Tibial artery (tissue), 4 donors: Measurements from ENCODE around the gene EFHC2.

Experiments used
- DNase-seq, 2 donors: peaks; one replicate each; pipeline ENCODE4 v3.0.0-alpha.2; 2019
- H3K27ac ChIP-seq, 2 donors: fragments of 200-600 bp; sonication (generic) in 1 of 2; 1 replicate in 1 of 2; 2 replicates in 1 of 2; pipeline ENCODE4 v1.5.1; 2018 to 2019; ENCODE audit warnings: mild to moderate bottlenecking in 1 of 2
- H3K27me3 ChIP-seq, 2 donors: fragments of 200-600 bp; sonication (generic) in 1 of 2; one replicate each; pipeline versions ENCODE4 v1.5.1 to v1.6.0; 2016 to 2019
- H3K36me3 ChIP-seq, 3 donors: fragments of 200-600 bp; sonication (generic) in 2 of 3; one replicate each; pipeline ENCODE4 v1.5.1; 2016 to 2019; ENCODE audit warnings: mild to moderate bottlenecking in 2 of 3
- H3K4me1 ChIP-seq, 4 donors: fragments of 200-600 bp; sonication (generic) in 2 of 4; 1 replicate in 3 of 4; 2 replicates in 1 of 4; pipeline ENCODE4 v1.5.1; 2016 to 2019
- H3K4me3 ChIP-seq, 2 donors: fragments of 200-600 bp; sonication (generic) in 1 of 2; 1 replicate in 1 of 2; 2 replicates in 1 of 2; pipeline ENCODE4 v1.5.1; 2018 to 2019; ENCODE audit warnings: mild to moderate bottlenecking in 2 of 2
- H3K9me3 ChIP-seq, 3 donors: fragments of 200-600 bp; sonication (generic) in 1 of 3; one replicate each; pipeline ENCODE4 v1.5.1; 2016 to 2019
- intact Hi-C: fragments of 100-400 bp; cut with DNase I; formaldehyde crosslinking; loops from one replicate; pipeline ENCODE4 v1.15.0; 2023; ENCODE audit warnings: low total_unique reads
- TF ChIP-seq, protein P1 (sequence below), 2 experiments: fragments of 200-600 bp in 1 of 2; fragments of 450-650 bp in 1 of 2; IDR thresholded peaks; one replicate each; pipeline ENCODE4 v1.5.1; 2017 to 2019; ENCODE audit warnings: antibody characterized with exemption in 2 of 2, mild to moderate bottlenecking in 1 of 2, moderate library complexity in 1 of 2

The EFHC2 gene

DNA sequence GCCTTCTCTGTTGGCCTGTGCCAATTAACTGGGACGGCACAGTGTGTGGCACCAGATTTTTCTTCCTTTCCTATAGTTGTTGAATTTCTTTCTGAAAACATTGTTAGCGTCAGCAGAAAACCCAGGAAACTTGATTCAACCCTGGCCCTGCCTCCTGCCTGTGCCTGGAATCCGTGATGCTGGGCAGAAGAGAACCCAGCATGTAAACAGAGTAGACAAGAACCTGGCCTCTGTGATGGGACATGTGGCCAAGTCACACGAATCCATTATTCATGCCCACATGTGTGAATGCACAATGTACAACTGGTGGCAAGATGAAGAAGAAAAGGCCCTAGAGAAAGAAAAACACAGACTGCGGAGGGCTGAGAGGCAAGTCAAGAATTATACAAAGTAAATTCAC is 111.4 kb downstream of the EFHC2 start:
- Histone ChIP-seq H3K9me3 (no peaks in the 10 kb centered on the region), H3K4me3 (no peak overlapping the region), H3K4me1 (no peaks in the 10 kb centered on the region), H3K27me3 (no peaks in the 10 kb centered on the region), H3K36me3 (no peaks in the 10 kb centered on the region), H3K27ac (no peak overlapping the region)
- TF ChIP-seq, protein P1, sequence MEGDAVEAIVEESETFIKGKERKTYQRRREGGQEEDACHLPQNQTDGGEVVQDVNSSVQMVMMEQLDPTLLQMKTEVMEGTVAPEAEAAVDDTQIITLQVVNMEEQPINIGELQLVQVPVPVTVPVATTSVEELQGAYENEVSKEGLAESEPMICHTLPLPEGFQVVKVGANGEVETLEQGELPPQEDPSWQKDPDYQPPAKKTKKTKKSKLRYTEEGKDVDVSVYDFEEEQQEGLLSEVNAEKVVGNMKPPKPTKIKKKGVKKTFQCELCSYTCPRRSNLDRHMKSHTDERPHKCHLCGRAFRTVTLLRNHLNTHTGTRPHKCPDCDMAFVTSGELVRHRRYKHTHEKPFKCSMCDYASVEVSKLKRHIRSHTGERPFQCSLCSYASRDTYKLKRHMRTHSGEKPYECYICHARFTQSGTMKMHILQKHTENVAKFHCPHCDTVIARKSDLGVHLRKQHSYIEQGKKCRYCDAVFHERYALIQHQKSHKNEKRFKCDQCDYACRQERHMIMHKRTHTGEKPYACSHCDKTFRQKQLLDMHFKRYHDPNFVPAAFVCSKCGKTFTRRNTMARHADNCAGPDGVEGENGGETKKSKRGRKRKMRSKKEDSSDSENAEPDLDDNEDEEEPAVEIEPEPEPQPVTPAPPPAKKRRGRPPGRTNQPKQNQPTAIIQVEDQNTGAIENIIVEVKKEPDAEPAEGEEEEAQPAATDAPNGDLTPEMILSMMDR (IDR thresholded peaks at IDR 0.05): no peak
- intact Hi-C loops: no loop called here
- no peak for DNase-seq

DNA sequence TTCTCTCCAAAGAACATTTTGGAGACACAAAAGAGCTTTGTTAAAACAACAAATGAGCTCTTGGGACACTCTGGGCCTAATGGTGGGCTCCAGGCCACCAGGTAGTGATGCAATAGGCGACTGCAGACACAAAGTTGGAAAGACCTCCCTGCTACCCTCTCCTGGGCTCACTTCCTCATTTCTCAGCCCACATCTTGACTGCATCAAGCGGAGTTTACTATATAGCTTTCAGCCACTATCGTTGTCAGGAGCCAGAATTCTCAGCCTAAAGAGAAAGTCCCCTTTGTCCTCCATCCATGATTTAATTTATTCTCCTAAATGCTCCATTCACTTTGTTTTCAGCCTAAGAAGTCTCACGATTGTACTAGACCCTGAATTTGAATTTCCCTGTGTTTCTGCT is 114.9 kb downstream of the EFHC2 start:
- Histone ChIP-seq H3K4me1 (peaks cover 0 to 6% (median 0%) of the 10 kb centered on the region in 4 donors), H3K36me3 (no peaks in the 10 kb centered on the region), H3K4me3 (no peak overlapping the region), H3K27me3 (no peaks in the 10 kb centered on the region), H3K9me3 (no peaks in the 10 kb centered on the region), H3K27ac (no peak overlapping the region)
- TF ChIP-seq, protein P1 (IDR thresholded peaks at IDR 0.05): no peak
- no peak for DNase-seq
- intact Hi-C loops: no loop called here

DNA sequence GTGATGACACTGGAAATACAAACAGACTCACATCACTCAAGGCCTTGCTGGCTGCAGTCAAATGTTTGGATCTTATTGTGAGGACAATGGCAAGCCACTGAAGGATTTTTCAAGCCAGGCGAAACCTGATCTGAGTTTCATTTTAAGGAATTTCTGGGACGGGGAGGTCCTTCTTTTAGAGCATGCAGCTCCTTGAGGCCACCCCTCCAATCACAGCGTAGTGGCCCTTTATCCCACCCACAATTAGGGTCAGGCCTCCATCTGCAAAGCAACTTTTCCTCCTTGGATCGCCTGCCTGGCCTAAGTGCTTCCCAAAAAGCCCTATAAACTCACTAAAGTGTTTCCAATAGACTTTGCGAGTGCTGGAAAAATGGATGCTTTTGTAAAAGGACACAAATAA is 115.5 kb downstream of the EFHC2 start:
- Histone ChIP-seq H3K9me3 (no peaks in the 10 kb centered on the region), H3K4me1 (peaks cover 0 to 11% (median 0%) of the 10 kb centered on the region in 4 donors), H3K4me3 (no peak overlapping the region), H3K27me3 (no peaks in the 10 kb centered on the region), H3K36me3 (no peaks in the 10 kb centered on the region), H3K27ac (no peak overlapping the region)
- TF ChIP-seq, protein P1 (IDR thresholded peaks at IDR 0.05): no peak
- DNase-seq: no peak
- intact Hi-C loops: no loop called here

DNA sequence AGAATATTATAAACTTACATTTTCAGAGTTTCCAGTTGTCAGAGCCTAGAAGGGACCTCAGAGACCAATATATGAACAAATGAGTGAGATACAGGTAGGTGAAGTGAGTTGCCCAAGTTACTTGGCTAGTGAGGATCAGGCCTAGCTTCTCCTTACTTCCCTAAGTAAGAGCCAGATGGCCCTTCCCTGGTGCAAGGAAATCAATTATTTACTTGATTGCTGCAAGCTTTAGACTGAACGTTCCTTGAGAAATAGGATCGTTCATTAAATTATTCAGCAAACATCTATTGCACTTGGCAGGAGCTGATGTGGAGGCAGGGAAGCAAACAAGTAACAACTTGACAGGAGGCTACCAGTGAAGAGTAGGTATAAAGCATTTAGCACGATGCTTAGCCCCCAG is 117.8 kb downstream of the EFHC2 start:
- DNase-seq: no peak
- Histone ChIP-seq H3K4me1 (peaks cover 0 to 13% (median 0%) of the 10 kb centered on the region in 4 donors), H3K27me3 (no peaks in the 10 kb centered on the region), H3K27ac (no peak overlapping the region), H3K9me3 (no peaks in the 10 kb centered on the region), H3K4me3 (no peak overlapping the region), H3K36me3 (no peaks in the 10 kb centered on the region)
- TF ChIP-seq, protein P1 (IDR thresholded peaks at IDR 0.05): no peak
- intact Hi-C loops: no loop called here

DNA sequence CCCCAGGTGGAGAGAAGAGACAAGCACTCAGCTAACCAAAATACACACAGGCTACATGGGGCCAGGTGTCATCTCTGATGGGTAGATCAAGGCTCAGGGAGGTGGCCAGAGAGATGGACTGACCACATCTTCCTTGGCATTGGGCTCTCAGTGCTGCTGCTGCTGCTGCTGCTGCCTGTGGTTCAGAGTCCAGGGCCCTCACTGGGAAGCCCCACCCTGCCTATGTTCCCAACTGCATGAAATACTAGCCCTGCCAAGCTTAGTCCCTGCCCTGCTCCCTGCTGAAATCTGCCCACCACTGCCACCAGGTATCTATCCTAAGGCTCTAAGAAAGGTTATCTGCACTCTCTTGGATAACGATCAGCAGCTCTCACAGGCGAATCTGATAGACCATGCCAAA is 118.7 kb downstream of the EFHC2 start:
- H3K27ac ChIP-seq: no peak overlapping the region
- H3K4me3 ChIP-seq: no peak overlapping the region
- H3K36me3 ChIP-seq: no peaks in the 10 kb centered on the region
- intact Hi-C loops: no loop called here
- no peaks in the 10 kb centered on the region for H3K27me3 ChIP-seq
- TF ChIP-seq, protein P1 (IDR thresholded peaks at IDR 0.05): no peak
- no peaks in the 10 kb centered on the region for H3K9me3 ChIP-seq
- no peak for DNase-seq
- peaks cover 0 to 13% (median 0%) of the 10 kb centered on the region in 4 donors for H3K4me1 ChIP-seq

DNA sequence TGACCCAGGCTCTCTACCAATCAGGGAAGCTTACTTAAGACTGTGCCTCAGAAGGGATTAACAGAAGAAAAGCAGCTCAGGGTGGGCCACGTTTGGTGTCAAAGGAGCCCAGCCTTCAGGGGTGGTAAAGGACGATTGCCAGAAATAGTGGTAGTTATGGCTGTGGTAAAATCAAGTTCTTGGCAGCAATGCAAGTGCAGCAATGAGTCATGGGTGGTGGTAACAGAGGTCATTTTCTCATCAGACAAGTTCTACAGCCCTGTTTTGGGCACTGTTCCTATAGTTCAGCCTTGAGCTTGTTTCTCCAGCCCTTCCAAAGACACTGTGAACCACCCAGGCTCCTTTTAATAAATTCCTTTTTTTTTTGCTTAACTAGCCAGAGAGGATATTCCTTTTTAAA is 120.3 kb downstream of the EFHC2 start:
- no peaks in the 10 kb centered on the region for H3K9me3 ChIP-seq
- H3K4me3 ChIP-seq: no peak overlapping the region
- H3K4me1 ChIP-seq: peaks cover 0 to 13% (median 0%) of the 10 kb centered on the region in 4 donors
- H3K27ac ChIP-seq: no peak overlapping the region
- intact Hi-C loops: no loop called here
- DNase-seq: no peak
- TF ChIP-seq, protein P1 (IDR thresholded peaks at IDR 0.05): no peak
- no peaks in the 10 kb centered on the region for H3K36me3 ChIP-seq
- H3K27me3 ChIP-seq: no peaks in the 10 kb centered on the region
